Activated CD8-positive, alpha-beta T cell treated with anti-CD3 and anti-CD28 coated beads for 36 hours (primary cell): Measurements from ENCODE around the gene TMEM161B. TPM values are rescaled to one million over a fixed set of nuclear protein-coding genes. Genes with fewer than 3 reads are reported as not detected.

ENCODE experiments used
- ATAC-seq: fragments of 200-7000 bp; cut with Tn5 transposase; one replicate; pipeline ENCODE4 v1.10.0; 2021; ENCODE audit warnings: mild to moderate bottlenecking, moderate library complexity
- CTCF ChIA-PET: fragments of 350-600 bp; sonication (Branson Sonifier 250); formaldehyde crosslinking; loops from one replicate; lab custom pipeline; 2021; ENCODE audit warnings: antibody characterized with exemption; lab: Charles Lee
- POLR2A ChIA-PET: fragments of 350-600 bp; sonication (Branson Sonifier 250); formaldehyde crosslinking; loops from one replicate; lab custom pipeline; 2021; ENCODE audit warnings: antibody characterized with exemption; lab: Charles Lee
- DNase-seq: peaks from one replicate; pipeline ENCODE4 v3.0.0-alpha.2; 2020
- H3K27ac Mint-ChIP-seq: one replicate; pipeline ENCODE4 v1.8.0; 2021; ENCODE audit warnings: mild to moderate bottlenecking, mixed read lengths
- H3K27me3 Mint-ChIP-seq: one replicate; pipeline ENCODE4 v1.8.0; 2021; ENCODE audit warnings: mixed read lengths
- H3K36me3 Mint-ChIP-seq: one replicate; pipeline ENCODE4 v1.8.0; 2021; ENCODE audit warnings: low read depth, mixed read lengths
- H3K4me1 Mint-ChIP-seq: one replicate; pipeline ENCODE4 v1.8.0; 2021; ENCODE audit warnings: low read depth, mixed read lengths
- H3K4me3 Mint-ChIP-seq: one replicate; pipeline ENCODE4 v1.8.0; 2021; ENCODE audit warnings: mild to moderate bottlenecking, moderate library complexity, mixed read lengths
- H3K9me3 Mint-ChIP-seq: one replicate; pipeline ENCODE4 v1.8.0; 2021; ENCODE audit warnings: mixed read lengths
- intact Hi-C: fragments of 100-400 bp; cut with micrococcal nuclease; formaldehyde crosslinking; loops from one replicate; pipeline ENCODE4 v1.10.0; 2022
- total RNA-seq, 2 experiments: library from RNA; stranded (reverse); gene quantifications; one replicate each; pipeline ENCODE4 v1.2.3, GENCODE V29; 2021
- TF ChIP-seq, protein P1 (sequence below): fragments of 200-600 bp; IDR thresholded peaks from one replicate; pipeline ENCODE4 v1.8.0; 2022; ENCODE audit warnings: antibody characterized with exemption, mild to moderate bottlenecking

The TMEM161B gene
- total RNA-seq: 10 to 100 TPM; 20.6 to 21.5 TPM

DNA sequence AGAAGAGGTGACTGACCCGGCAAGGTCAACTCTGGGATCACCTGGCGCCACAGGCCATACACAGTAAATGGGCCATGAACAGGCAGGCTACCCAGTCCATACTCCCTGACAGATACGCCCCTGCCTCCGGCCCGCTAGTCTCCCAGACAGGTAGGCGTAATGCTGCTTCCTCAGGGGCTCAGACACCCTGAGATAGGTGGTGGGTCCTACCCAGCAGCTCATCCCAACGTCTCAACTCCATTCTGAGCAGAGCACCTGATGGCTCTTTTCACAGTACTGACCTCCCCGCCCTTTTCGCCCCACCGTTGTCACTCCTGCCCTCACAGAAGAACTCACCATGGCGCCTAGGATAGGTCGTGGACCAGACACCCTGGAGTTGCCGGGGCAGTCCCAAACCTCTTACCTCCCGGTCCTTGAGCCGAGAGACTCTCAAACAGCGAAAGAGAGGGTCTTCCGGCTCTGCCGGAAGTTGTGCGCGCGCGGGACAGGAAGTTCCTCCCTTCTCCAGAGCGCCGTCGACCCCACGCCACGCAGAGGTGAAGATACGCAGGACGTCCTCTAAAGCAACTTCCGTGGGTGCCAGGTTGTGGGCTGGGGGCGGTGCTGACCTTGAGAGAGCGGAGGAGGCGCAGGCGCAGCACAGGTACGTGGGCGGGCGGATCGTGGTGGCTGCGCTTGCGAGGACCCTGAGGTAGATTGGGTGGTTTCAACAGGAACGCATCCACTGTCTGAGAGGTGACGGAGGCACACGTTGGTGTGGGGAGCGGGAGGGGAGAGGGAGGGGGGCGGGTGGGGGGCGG, at the start of gene TMEM161B:
Gene TMEM161B (minus strand): TSS at position 461 of the 800 bp plus-strand sequence. CDS start 122 bp downstream, at position 339.
- Mint-ChIP-seq H3K4me3 (peak within 1 kb of the TSS; percentile 95), H3K27me3 (no peaks in the 10 kb centered on the region), H3K36me3 (peaks cover 63% of the 10 kb centered on the region), H3K4me1 (peaks cover 53% of the 10 kb centered on the region), H3K27ac (peak within 1 kb of the TSS; percentile 97), H3K9me3 (peaks cover 4% of the 10 kb centered on the region)
- intact Hi-C loops: loop anchor here (10.0 kb wide), 1 partner anchor 406 kb away; no protein-coding TSS in a partner anchor
- TF ChIP-seq, protein P1, sequence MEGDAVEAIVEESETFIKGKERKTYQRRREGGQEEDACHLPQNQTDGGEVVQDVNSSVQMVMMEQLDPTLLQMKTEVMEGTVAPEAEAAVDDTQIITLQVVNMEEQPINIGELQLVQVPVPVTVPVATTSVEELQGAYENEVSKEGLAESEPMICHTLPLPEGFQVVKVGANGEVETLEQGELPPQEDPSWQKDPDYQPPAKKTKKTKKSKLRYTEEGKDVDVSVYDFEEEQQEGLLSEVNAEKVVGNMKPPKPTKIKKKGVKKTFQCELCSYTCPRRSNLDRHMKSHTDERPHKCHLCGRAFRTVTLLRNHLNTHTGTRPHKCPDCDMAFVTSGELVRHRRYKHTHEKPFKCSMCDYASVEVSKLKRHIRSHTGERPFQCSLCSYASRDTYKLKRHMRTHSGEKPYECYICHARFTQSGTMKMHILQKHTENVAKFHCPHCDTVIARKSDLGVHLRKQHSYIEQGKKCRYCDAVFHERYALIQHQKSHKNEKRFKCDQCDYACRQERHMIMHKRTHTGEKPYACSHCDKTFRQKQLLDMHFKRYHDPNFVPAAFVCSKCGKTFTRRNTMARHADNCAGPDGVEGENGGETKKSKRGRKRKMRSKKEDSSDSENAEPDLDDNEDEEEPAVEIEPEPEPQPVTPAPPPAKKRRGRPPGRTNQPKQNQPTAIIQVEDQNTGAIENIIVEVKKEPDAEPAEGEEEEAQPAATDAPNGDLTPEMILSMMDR: no peak
- POLR2A ChIA-PET: interaction anchor here (0.6 to 1.4 kb wide), 3 partner anchors 10 to 13 kb away, joined by 3 read pairs; no protein-coding TSS in a partner anchor
- ATAC-seq (peak; percentile 96), DNase-seq (peak; percentile 97)
- CTCF ChIA-PET: no interaction called here

- intact Hi-C loops: no loop called here
- no peak for DNase-seq
- H3K36me3 Mint-ChIP-seq: no peaks in the 10 kb centered on the region
- no peak overlapping the region for H3K4me3 Mint-ChIP-seq
- H3K9me3 Mint-ChIP-seq: peaks cover 16% of the 10 kb centered on the region
- no peak overlapping the region for H3K27ac Mint-ChIP-seq
- ATAC-seq: no peak
- ChIA-PET POLR2A (no interaction called here), CTCF (no interaction called here)
- peaks cover 3% of the 10 kb centered on the region for H3K27me3 Mint-ChIP-seq
- no peaks in the 10 kb centered on the region for H3K4me1 Mint-ChIP-seq
- TF ChIP-seq, protein P1: no peak
Observed at GRCh38 chr5:88304356-88304755, 35.7 kb upstream of the TMEM161B start.

DNA sequence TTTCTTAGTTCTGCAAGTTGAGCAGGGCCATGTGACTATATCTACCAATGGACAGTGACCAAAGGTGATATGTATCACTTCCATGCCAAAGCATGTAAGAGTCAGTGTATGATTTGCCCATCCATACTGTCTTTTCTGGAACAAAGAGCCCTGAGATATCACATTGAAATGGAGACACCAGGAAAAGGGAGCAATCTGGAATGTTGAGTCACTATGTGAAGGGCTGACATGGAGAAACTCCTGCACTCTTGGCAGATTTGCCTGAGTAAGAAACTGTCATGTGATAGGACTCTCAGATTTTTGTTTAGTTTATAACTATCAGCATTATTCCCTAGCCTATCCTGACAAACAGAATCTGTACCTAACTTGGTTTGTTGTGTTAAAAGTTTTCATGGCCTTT, 29.8 kb upstream of the TMEM161B start:
- ATAC-seq (no peak), DNase-seq (no peak)
- no peaks in the 10 kb centered on the region for H3K4me1 Mint-ChIP-seq
- H3K27me3 Mint-ChIP-seq: no peaks in the 10 kb centered on the region
- TF ChIP-seq, protein P1: no peak
- intact Hi-C loops: no loop called here
- ChIA-PET POLR2A (no interaction called here), CTCF (no interaction called here)
- H3K9me3 Mint-ChIP-seq: no peaks in the 10 kb centered on the region
- H3K27ac Mint-ChIP-seq: no peak overlapping the region
- peaks cover 3% of the 10 kb centered on the region for H3K36me3 Mint-ChIP-seq
- no peak overlapping the region for H3K4me3 Mint-ChIP-seq

DNA sequence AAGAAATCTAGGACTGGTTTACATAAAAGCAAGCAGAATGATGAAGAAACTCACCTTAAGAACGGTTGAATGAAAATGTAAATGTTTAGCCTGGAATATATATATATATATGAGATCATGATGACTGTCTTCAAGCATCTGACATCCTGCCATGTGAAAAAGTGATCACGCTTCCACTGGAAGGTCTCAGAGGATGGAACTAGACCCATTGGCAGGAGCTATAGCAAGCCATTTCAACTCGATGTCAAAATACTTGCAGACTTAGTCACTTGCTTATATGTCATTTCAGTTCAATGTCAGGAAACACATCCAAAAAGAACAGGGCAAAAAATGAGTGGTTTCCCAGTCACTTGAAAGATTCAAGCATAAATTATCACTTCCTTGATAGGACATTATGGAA, 22.2 kb upstream of the TMEM161B start:
- no peak overlapping the region for H3K27ac Mint-ChIP-seq
- DNase-seq: no peak
- intact Hi-C loops: no loop called here
- no peak for ATAC-seq
- CTCF ChIA-PET: no interaction called here
- peaks cover 27% of the 10 kb centered on the region for H3K36me3 Mint-ChIP-seq
- TF ChIP-seq, protein P1: no peak
- no peaks in the 10 kb centered on the region for H3K27me3 Mint-ChIP-seq
- no peak overlapping the region for H3K4me3 Mint-ChIP-seq
- no peaks in the 10 kb centered on the region for H3K4me1 Mint-ChIP-seq
- POLR2A ChIA-PET: no interaction called here
- H3K9me3 Mint-ChIP-seq: no peaks in the 10 kb centered on the region

- CTCF ChIA-PET: no interaction called here
- H3K9me3 Mint-ChIP-seq: no peaks in the 10 kb centered on the region
Observed at GRCh38 chr5:88288528-88289197, 20.0 kb upstream of the TMEM161B start.

More at GRCh38 chr5:88288528-88289197, 20.0 kb upstream of the TMEM161B start:
- intact Hi-C loops: no loop called here
- Mint-ChIP-seq H3K36me3 (peaks cover 26% of the 10 kb centered on the region), H3K4me3 (no peak overlapping the region), H3K4me1 (no peaks in the 10 kb centered on the region), H3K27ac (no peak overlapping the region), H3K27me3 (no peaks in the 10 kb centered on the region)
- TF ChIP-seq, protein P1: no peak
- DNase-seq (no peak), ATAC-seq (no peak)
- POLR2A ChIA-PET: no interaction called here
